Gastrocnemius medialis (tissue), 4 donors: ENCODE measurements around the gene MLIP. TPM values are rescaled to one million over a fixed set of nuclear protein-coding genes. Genes with fewer than 3 reads are reported as not detected.

Experiments
- ATAC-seq, 2 donors: fragments of 150-250 bp; one replicate each; pipeline ENCODE4 v1.9.1; 2016
- DNase-seq, 2 donors: peaks; one replicate each; pipeline ENCODE4 v3.0.0-alpha.2; 2019
- H3K27ac ChIP-seq, 4 donors: fragments of 200-600 bp; sonication (generic); 1 replicate in 1 of 4; 2 replicates in 3 of 4; pipeline ENCODE4 v1.5.1; 2016 to 2018; ENCODE audit warnings: mild to moderate bottlenecking in 2 of 4, moderate library complexity in 1 of 4
- H3K27me3 ChIP-seq, 3 donors: fragments of 200-600 bp; sonication (generic) in 2 of 3; 1 replicate in 1 of 3; 2 replicates in 2 of 3; pipeline versions ENCODE4 v1.5.1 to v1.6.0; 2016 to 2019; ENCODE audit warnings: mild to moderate bottlenecking in 1 of 3, moderate library complexity in 1 of 3
- H3K36me3 ChIP-seq, 2 donors: fragments of 200-600 bp; sonication (generic) in 1 of 2; one replicate each; pipeline ENCODE4 v1.5.1; 2017 to 2018
- H3K4me1 ChIP-seq, 2 donors: fragments of 200-600 bp; sonication (generic) in 1 of 2; one replicate each; pipeline ENCODE4 v1.5.1; 2016 to 2017; ENCODE audit warnings: mild to moderate bottlenecking in 2 of 2
- H3K4me3 ChIP-seq, 4 donors: fragments of 200-600 bp; sonication (generic) in 3 of 4; 1 replicate in 1 of 4; 2 replicates in 3 of 4; pipeline ENCODE4 v1.5.1; 2016 to 2019; ENCODE audit warnings: mild to moderate bottlenecking in 2 of 4
- H3K9me3 ChIP-seq, 3 donors: fragments of 200-600 bp; sonication (generic) in 2 of 3; 1 replicate in 1 of 3; 2 replicates in 2 of 3; pipeline ENCODE4 v1.5.1; 2016 to 2019
- CTCF ChIP-seq, 5 experiments: fragments of 450-650 bp in 3 of 5; fragments of 200-600 bp in 2 of 5; sonication (generic) in 2 of 5; IDR thresholded peaks in 4 of 5; conservative IDR thresholded peaks in 1 of 5; 1 replicate in 4 of 5; 2 replicates in 1 of 5; pipeline ENCODE4 v1.5.1; 2016 to 2019; ENCODE audit warnings: antibody characterized with exemption in 5 of 5, mild to moderate bottlenecking in 3 of 5, moderate library complexity in 3 of 5
- POLR2A ChIP-seq, 2 donors: fragments of 450-650 bp; IDR thresholded peaks; one replicate each; pipeline ENCODE4 v1.6.1; 2017; ENCODE audit warnings: antibody characterized with exemption in 2 of 2, mild to moderate bottlenecking in 2 of 2, moderate library complexity in 2 of 2
- in situ Hi-C, 4 donors: fragments of 200-750 bp; cut with MboI; loops; one replicate each; pipeline versions ENCODE4 v1.15.0 to v1.8.0; 2017; ENCODE audit warnings: low sequenced_read_pairs in 4 of 4
- intact Hi-C: fragments of 100-400 bp; cut with DNase I; formaldehyde crosslinking; loops from one replicate; pipeline ENCODE4 v1.15.1; 2023; ENCODE audit warnings: low total_unique reads
- total RNA-seq, 4 donors: library from RNA; depleted of rRNA; stranded (reverse); fragments of >200 nt; gene quantifications; one replicate each; pipeline versions ENCODE4 v1.1.0 to v1.2.3, GENCODE V29; 2016

Gene MLIP
- total RNA-seq, 4 donors from 2014 or later = 130 to 200 (median 160) TPM

DNA sequence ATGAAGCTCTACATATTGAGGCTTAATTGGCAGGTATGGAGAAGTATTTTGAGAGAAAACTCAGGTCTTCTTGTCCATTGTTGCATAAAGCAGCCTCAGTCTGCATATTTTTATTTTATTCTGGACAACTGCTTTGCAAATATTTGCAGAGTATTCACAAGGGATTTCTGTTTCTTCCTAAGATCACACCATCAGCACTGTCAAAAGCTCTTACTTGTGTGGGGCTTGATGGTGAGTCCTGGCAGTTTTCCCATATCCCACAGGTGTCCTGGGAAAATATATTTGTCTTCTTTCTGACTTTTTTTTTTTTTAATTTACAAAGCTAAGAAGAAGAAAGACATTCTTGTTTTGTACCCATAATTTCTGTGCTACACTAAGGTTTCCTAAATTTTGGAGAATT is 16.9 kb upstream of the MLIP start:
- in situ Hi-C loops (no loop called here), intact Hi-C loops (no loop called here)
- no peak overlapping the region for H3K4me3 ChIP-seq
- no peaks in the 10 kb centered on the region for H3K27me3 ChIP-seq
- peak overlapping the region in 3 of 4 donors; percentile 11 to 43 (median 24) for H3K27ac ChIP-seq
- H3K4me1 ChIP-seq = peaks cover 60 to 82% of the 10 kb centered on the region in 2 donors
- ATAC-seq = no peak
- no peaks in the 10 kb centered on the region for H3K36me3 ChIP-seq
- TF ChIP-seq CTCF (IDR thresholded peaks at IDR 0.05 in 4 of 5, conservative IDR thresholded peaks at IDR 0.05 in 1 of 5) = no peak
- TF ChIP-seq POLR2A (IDR thresholded peaks at IDR 0.05) = no peak
- DNase-seq = no peak
- H3K9me3 ChIP-seq = no peaks in the 10 kb centered on the region

- in situ Hi-C loops (no loop called here), intact Hi-C loops (no loop called here)
- Histone ChIP-seq H3K27me3 (no peaks in the 10 kb centered on the region), H3K4me1 (peaks cover 57 to 82% of the 10 kb centered on the region in 2 donors), H3K27ac (peak overlapping the region in 2 of 4 donors; percentile 11 to 31), H3K36me3 (no peaks in the 10 kb centered on the region), H3K9me3 (no peaks in the 10 kb centered on the region), H3K4me3 (no peak overlapping the region)
- TF ChIP-seq POLR2A (IDR thresholded peaks at IDR 0.05) = no peak
- DNase-seq = no peak
- ATAC-seq = no peak
Observed at GRCh38 chr6:54094786-54095185, 16.5 kb upstream of the MLIP start.

DNA sequence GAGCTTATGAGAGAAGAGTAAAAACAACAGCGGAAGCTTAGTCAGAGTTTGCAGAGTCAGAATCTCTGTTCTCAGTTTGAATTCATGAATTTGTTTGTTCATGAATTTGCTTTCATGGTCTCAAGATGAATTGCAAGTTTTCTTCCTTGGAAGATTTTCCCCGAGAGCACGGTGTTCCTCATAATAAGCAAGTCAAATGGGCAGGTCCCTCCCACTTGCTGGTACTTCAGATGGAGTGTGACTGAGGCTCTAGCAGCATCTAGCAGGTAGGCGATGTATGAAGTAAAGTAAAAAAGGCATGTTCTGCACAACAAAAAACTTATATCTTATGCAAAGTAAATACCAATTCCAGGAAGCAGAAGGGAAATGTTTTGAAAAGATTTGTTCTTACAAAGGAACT is 15.5 kb upstream of the MLIP start:
- H3K9me3 ChIP-seq = no peaks in the 10 kb centered on the region
- no peaks in the 10 kb centered on the region for H3K27me3 ChIP-seq
- intact Hi-C loops (no loop called here), in situ Hi-C loops (no loop called here)
- TF ChIP-seq CTCF (IDR thresholded peaks at IDR 0.05 in 4 of 5, conservative IDR thresholded peaks at IDR 0.05 in 1 of 5) = no peak
- no peak for TF ChIP-seq POLR2A (IDR thresholded peaks at IDR 0.05)
- no peaks in the 10 kb centered on the region for H3K36me3 ChIP-seq
- no peak overlapping the region for H3K4me3 ChIP-seq
- DNase-seq = no peak
- H3K4me1 ChIP-seq = peaks cover 57 to 77% of the 10 kb centered on the region in 2 donors
- ATAC-seq = no peak
- no peak overlapping the region for H3K27ac ChIP-seq

GRCh38 chr6:54096811-54097210 is 14.4 kb upstream of the MLIP start:
- ATAC-seq = no peak
- Histone ChIP-seq H3K4me3 (no peak overlapping the region), H3K27ac (peak overlapping the region in 1 of 4 donors; percentile 9), H3K9me3 (no peaks in the 10 kb centered on the region), H3K36me3 (no peaks in the 10 kb centered on the region), H3K4me1 (peaks cover 55 to 77% of the 10 kb centered on the region in 2 donors), H3K27me3 (no peaks in the 10 kb centered on the region)
- in situ Hi-C loops (no loop called here), intact Hi-C loops (no loop called here)
- DNase-seq = no peak
- TF ChIP-seq CTCF (IDR thresholded peaks at IDR 0.05 in 4 of 5, conservative IDR thresholded peaks at IDR 0.05 in 1 of 5) = no peak
- TF ChIP-seq POLR2A (IDR thresholded peaks at IDR 0.05) = no peak

- in situ Hi-C loops (no loop called here), intact Hi-C loops (no loop called here)
- H3K36me3 ChIP-seq = no peaks in the 10 kb centered on the region
- no peak for TF ChIP-seq CTCF (IDR thresholded peaks at IDR 0.05 in 4 of 5, conservative IDR thresholded peaks at IDR 0.05 in 1 of 5)
- TF ChIP-seq POLR2A (IDR thresholded peaks at IDR 0.05) = no peak
- H3K27ac ChIP-seq = peak overlapping the region in 2 of 4 donors; percentile 4 to 8
- no peaks in the 10 kb centered on the region for H3K27me3 ChIP-seq
- peaks cover 55 to 80% of the 10 kb centered on the region in 2 donors for H3K4me1 ChIP-seq
- no peak for DNase-seq
- peak in 1 of 2 donors; percentile 12 for ATAC-seq
- no peaks in the 10 kb centered on the region for H3K9me3 ChIP-seq
- no peak overlapping the region for H3K4me3 ChIP-seq
Observed at GRCh38 chr6:54097753-54098152, 13.5 kb upstream of the MLIP start.
